Mucosa of stomach (tissue), 1 donor: ENCODE results near the gene RIN1.

Source experiments
- H3K27me3 ChIP-seq: one replicate; pipeline ENCODE4 v1.7.0; 2013; ENCODE audit warnings: mild to moderate bottlenecking, low read length; ENCODE audit not compliant: control insufficient read depth, insufficient read depth
- H3K36me3 ChIP-seq: one replicate; pipeline ENCODE4 v1.7.0; 2013; ENCODE audit warnings: low read length; ENCODE audit not compliant: control insufficient read depth, insufficient read depth
- H3K4me1 ChIP-seq: one replicate; pipeline ENCODE4 v1.7.0; 2013; ENCODE audit warnings: mild to moderate bottlenecking, low read length; ENCODE audit not compliant: control insufficient read depth, insufficient read depth
- H3K4me3 ChIP-seq: one replicate; pipeline ENCODE4 v1.7.0; 2013; ENCODE audit warnings: low read length
- H3K9ac ChIP-seq: one replicate; pipeline ENCODE4 v1.7.0; 2013; ENCODE audit warnings: mild to moderate bottlenecking, low read length, moderate library complexity
- H3K9me3 ChIP-seq: one replicate; pipeline ENCODE4 v1.7.0; 2013; ENCODE audit warnings: mild to moderate bottlenecking, low read length, moderate library complexity; ENCODE audit not compliant: control insufficient read depth
- donor health status: Pancreatic carcinoma.

The RIN1 gene

DNA sequence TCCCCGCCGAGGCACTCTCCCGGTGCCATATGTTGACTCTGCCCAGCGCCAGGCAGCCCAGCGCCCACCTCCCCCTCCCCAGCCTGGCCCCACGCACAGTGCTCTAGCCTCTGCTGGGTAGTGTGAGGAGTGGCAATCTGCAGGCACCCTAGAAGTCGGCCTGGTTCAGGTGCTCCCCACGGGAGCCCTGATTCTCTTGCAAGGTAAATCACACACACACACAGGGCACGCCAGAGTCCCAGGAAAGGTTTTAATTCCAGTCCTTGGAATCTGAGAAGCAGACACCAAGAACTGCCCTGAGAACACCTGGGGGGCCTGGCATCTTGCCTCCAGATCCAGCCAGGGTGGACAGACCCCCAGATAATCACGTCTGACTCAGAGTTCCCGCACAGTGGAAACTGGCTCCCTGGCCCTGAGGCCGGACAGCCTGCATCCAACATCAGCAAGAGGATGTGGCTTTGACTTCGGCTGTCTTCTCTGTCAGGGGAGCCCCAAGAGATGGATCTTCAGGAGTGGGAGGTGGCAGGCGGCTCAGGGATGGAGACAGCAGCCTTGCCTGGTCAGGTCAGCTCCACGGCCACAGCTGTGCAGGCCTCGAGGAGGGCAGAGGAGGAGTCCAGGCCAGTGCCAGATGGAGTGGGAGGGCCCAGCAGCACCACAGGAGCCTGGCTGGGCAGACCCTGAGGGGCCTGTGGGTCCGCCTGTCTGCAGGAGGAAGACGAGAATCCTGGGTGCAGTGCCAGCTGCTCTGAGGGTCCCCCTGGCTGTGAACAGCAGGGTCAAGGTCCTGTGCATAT lies 1.1 kb upstream of the RIN1 start:
- H3K4me1 ChIP-seq: peaks cover 21% of the 10 kb centered on the region
- no peak overlapping the region for H3K4me3 ChIP-seq
- H3K36me3 ChIP-seq: peaks cover 19% of the 10 kb centered on the region

DNA sequence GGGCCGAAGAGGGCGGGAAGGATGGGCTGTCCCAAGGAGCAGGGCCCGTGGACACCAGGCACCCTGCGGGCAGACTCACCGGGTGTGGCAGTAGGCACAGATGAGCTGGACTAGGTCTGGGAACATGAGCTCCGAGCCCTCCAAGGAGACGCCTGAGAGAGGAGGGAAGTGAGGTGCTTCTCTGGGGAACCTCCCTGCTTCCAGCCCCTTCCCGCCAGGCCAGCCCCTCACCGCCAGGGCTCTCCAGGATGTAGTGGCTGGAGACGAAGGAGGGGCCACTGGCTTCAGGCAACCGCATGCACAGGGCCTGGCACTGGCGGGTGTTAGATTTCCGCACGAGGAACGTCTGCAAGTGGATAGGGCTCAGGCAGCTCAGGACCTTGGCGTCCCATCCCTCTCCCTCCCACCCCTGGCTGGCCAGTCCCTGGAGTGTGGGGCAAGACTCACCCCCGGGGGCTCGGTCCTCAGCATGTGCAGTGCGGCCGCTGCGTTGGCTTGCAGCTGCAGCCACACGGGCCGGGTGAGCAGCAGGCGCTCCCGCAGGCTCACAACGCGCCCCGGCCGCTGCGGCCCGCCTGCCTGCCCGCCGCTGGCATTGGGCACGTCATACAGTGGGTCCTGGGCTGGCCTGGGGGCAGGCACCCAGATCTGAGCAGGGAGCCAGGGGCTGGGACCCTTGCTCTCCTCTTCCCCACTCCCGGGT lies 552 bp downstream of the RIN1 start:
- peaks cover 8% of the 10 kb centered on the region for H3K36me3 ChIP-seq
- peak overlapping the region; percentile 83 for H3K4me3 ChIP-seq
- H3K9me3 ChIP-seq: no peaks in the 10 kb centered on the region
- peak overlapping the region; percentile 79 for H3K9ac ChIP-seq
- peaks cover 21% of the 10 kb centered on the region for H3K4me1 ChIP-seq
- no peaks in the 10 kb centered on the region for H3K27me3 ChIP-seq

More for the DNA sequence above, 1.1 kb upstream of the RIN1 start:
- Histone ChIP-seq H3K9ac (peak overlapping the region; percentile 28), H3K27me3 (no peaks in the 10 kb centered on the region), H3K9me3 (no peaks in the 10 kb centered on the region)

DNA sequence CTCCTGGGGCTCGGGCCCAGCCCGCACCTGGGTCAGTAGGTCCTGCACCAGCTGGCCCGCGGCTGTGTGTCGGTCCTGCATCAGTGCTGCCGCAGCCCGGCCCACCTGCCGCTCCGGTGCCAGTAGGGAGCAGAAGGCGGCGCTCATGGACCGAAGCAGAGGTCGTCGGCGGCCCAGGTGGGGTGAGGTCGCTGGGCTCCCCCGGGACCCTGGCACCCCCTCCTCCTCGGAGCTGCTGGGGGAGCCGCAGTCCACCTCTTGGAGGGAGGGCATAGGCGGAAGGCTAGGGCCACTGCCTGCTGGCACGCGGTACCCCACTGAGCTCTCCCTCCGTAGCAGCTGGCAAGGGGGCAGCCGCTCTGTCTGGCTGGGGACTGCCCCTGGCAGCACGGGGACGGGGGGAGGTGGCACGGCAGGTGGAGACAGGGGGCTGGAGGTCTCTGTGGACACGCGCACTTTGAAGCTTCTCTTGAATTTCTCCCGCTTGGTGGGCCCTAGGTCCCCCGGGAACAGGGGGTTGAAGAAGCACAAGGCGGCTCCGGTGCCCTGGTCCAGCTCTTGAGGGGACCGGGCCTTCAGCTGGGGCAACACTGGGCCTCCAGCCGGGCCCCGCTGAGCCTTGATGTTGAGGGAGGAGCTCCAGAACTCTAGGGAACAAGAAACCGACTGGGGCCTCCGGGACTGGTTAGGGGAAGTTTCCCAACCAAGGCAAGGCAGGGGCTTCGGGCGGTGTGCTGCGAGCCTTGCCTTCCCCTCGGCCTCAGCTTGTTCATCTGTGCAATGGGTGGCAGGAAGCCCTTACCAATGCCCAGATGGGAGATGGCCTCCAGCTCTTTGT lies 1.4 kb downstream of the RIN1 start:
- Histone ChIP-seq H3K4me3 (peak overlapping the region; percentile 83), H3K4me1 (peaks cover 21% of the 10 kb centered on the region), H3K27me3 (no peaks in the 10 kb centered on the region), H3K9ac (peak overlapping the region; percentile 79), H3K9me3 (no peaks in the 10 kb centered on the region), H3K36me3 (no peaks in the 10 kb centered on the region)

DNA sequence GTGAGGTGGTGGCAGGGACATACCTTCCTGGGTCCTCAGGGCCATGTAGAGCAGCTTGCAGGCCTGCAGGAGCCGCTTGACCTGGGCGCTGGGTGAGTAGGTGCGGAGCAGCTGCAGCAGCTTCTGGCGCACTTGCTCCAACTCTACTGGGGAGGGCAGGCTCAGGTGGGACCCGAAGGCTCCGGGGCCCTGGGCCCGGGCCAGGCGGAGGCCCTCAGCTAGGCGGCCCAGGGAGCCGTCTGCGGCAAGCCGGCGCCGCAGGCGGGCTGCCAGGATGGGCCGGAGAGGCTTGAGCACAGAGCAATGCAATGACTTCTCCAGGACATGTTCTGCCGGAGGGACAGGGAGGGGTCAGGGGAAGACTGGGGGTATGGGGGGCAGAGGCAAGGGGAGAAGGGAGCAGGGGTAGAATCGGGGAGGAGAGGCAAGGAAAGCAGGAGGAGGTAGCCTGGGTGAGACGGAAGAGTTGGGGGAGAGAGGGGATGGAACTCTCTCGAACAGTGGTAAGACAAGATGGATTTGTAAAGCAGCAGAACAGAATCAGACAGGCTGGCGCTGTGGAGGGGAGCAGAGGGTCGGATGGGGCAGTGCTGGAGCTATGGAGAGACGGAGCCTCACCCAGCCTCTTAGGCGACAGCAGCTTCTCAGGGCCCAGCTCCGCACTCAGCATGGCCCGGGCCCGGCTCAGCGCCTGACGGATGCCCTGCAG lies 2.2 kb downstream of the RIN1 start:
- Histone ChIP-seq H3K27me3 (no peaks in the 10 kb centered on the region), H3K9me3 (no peaks in the 10 kb centered on the region), H3K4me3 (no peak overlapping the region), H3K4me1 (peaks cover 21% of the 10 kb centered on the region), H3K36me3 (no peaks in the 10 kb centered on the region), H3K9ac (no peak overlapping the region)

DNA sequence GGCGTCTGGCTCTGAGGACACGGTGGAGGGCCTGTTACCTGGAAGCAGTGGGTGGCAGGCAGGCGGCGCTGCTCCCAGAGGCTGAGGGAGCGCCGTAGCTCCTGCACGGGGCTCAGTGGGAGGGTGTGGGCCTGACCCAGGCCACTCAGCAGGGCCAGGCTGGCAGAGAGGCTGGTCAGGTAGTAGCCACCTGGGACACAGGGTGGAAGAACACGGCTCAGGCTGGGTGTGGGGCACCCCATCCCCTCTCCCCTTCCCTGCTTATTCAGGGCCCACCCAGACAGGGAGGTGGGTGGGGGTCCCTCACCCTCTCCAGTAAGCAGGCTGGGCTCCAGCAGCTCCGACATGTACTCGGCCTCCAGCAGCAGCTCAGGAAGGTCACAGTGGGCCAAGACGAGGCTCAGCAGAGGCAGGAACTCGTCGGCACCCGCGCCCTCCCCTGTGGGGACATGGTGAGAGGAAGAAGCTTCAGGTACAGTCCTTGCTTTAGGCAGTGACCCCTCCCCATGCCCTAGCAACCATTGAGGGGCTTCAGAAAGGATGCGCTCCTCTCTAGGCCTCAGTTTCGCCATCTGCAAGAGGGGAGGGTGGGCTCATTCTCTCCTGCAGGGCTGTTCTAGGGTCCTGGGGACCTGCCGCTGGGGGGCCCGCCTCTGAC lies 2.9 kb downstream of the RIN1 start:
- Histone ChIP-seq H3K36me3 (no peaks in the 10 kb centered on the region), H3K9ac (no peak overlapping the region), H3K4me1 (peaks cover 27% of the 10 kb centered on the region), H3K27me3 (no peaks in the 10 kb centered on the region), H3K4me3 (no peak overlapping the region), H3K9me3 (no peaks in the 10 kb centered on the region)

DNA sequence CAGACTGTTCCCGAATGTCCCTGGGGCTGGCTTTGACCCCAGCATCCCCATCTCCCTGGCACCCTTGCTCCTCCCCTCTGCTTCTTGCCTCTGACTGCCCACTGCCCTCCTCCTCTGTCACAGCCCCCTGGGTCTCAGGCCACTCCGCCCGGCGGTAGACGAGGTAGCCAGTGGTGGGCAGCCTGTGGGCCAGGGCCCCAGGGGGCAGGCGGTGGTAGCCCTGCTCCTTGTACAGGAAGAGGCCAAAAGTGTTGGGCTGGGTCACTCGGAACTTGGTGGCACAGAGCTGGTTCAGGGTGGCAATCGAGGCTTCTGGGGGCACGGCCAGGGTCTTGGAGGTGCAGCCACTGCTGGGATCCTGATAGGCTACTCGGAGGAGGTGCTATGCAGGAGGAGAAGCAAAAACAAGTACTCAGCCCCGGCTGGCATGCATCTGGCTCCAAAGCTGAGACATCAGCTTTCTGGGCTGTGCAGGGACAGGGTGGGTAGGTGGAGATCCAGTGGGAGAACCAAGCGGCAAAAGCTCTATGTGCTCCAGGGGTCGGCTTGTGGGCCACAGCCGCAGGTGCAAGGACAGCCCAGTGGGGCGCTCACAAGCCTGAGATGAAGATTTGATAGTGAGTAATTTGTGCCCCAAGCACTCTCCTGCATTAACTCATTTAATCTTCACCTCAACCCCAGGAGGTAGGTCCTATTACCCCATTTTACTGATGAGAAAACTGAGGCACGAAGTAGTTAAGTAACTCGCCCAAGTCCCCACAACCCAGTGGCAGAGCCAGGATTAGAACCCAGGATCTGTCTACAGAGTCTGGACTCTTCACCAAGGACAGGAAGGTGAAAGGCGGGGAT lies 3.6 kb downstream of the RIN1 start:
- Histone ChIP-seq H3K36me3 (no peaks in the 10 kb centered on the region), H3K27me3 (no peaks in the 10 kb centered on the region), H3K4me1 (peaks cover 34% of the 10 kb centered on the region), H3K4me3 (no peak overlapping the region), H3K9ac (no peak overlapping the region), H3K9me3 (no peaks in the 10 kb centered on the region)

DNA sequence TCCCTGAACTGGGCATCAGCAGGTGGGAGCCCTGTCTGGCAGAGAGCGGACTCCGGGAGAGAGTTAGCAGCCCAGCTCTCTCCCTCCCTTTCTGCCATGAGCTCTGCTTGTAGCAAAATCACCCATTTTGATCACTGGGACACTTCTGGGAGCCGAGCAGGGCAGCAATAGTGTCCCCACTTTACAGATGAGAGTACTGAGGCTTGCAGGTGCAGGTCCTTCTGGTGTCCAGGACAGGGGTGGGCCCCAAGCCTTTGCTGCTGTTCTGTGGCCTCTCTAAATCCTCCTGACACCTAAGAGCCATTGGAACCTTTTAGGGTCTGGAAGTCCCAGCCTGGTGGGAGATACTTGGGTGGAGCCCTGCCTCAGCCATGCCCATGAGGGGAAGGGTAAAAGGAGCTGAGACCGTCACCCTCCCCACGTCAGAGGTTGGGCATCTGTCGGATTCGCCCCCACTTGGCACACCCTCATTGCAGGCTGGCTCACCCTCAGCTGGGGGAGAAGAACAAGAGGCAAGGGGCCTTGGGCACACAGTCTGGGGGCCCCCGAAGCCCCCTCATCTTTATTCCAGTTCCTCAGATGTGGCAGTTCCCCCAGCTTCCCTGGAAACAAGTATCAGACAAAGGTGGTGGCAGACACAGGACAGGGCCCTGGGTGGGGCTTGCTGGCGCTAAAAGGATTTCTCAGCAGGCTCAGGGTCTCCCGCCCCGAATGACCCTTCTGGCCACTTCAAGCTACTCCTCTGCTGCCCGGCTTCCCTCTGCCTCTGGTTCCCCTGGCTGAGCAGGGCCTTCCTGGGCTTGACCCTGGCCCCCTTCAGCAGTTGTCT lies 4.5 kb downstream of the RIN1 start:
- H3K4me3 ChIP-seq: no peak overlapping the region
- H3K36me3 ChIP-seq: no peaks in the 10 kb centered on the region
- H3K9ac ChIP-seq: no peak overlapping the region
- no peaks in the 10 kb centered on the region for H3K9me3 ChIP-seq
- H3K4me1 ChIP-seq: peaks cover 32% of the 10 kb centered on the region
- no peaks in the 10 kb centered on the region for H3K27me3 ChIP-seq

DNA sequence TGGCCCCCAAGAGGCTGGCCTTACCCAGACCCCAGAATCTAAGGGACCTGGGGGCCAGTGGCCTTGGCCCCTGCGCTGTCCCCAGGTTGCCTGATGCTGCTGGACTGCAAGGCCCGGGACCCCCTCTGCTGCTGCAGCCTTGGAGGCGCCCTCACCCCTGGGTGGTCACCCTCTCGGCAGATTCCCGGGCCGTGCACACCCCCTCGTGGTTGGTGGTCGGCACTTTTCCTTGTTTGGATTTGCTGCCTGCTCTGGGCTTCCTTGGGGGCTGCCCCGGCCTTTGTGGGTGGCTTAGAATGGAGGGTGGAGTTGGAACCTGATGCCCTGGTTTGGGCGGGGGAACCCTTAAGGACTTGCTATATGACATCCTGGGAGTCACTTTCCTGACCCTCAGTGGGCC lies 5.3 kb downstream of the RIN1 start:
- Histone ChIP-seq H3K36me3 (no peaks in the 10 kb centered on the region), H3K9me3 (no peaks in the 10 kb centered on the region), H3K27me3 (no peaks in the 10 kb centered on the region), H3K4me1 (peaks cover 25% of the 10 kb centered on the region), H3K9ac (no peak overlapping the region), H3K4me3 (no peak overlapping the region)

DNA sequence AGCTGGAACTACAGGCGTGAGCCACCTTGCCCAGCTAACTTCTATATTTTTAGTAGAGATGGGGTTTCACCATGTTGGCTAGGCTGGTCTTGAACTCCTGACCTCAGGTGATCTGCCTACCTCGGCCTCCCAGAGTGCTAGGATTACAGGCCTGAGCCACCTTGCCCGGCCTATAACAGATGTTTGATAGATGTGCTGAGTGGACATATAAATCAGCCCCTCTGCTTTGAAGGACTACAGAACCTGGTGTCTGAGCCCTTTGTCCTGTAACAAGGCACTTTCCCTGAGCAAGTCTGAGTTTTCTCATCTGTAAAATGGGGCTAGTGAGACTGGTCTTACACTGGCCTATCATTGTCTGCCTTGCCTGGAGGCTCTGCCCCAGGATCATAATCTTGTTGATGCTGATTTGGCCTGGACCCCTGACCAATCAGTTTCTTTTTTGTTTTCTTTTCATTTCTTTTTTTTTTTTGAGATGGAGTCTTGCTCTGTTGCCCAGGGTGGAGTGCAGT lies 7.0 kb downstream of the RIN1 start:
- H3K36me3 ChIP-seq: no peaks in the 10 kb centered on the region
- peaks cover 15% of the 10 kb centered on the region for H3K4me1 ChIP-seq
- no peak overlapping the region for H3K4me3 ChIP-seq
- H3K9ac ChIP-seq: no peak overlapping the region
- no peaks in the 10 kb centered on the region for H3K9me3 ChIP-seq
- H3K27me3 ChIP-seq: no peaks in the 10 kb centered on the region
